Anterior cingulate cortex (tissue), 58 donors: ENCODE results near the gene GTF2H2C_2.
"Not testable (repeated sequence)": the region's sequence is repeated elsewhere in the genome, so short reads cannot be mapped to it uniquely, and the experiment has no call there.

Experiments used
- DNase-seq, 58 donors: peaks; one replicate each; lab custom pipeline; 2025; lab: John Stamatoyannopoulos, UW

The GTF2H2C_2 gene

GRCh38 chr5:70415117-70415516 is at the start of gene GTF2H2C_2:
TSS of gene GTF2H2C_2 (plus strand) at chr5:70415368.
- not testable (repeated sequence) for DNase-seq

- DNase-seq = not testable (repeated sequence)
Observed at GRCh38 chr5:70400984-70401686, 14.0 kb upstream of the GTF2H2C_2 start.

- DNase-seq = not testable (repeated sequence)
Observed at GRCh38 chr5:70421322-70421721, 6.2 kb downstream of the GTF2H2C_2 start.

- not testable (repeated sequence) for DNase-seq
Observed at GRCh38 chr5:70423215-70423614, 8.0 kb downstream of the GTF2H2C_2 start.

GRCh38 chr5:70438518-70438917 is 23.4 kb downstream of the GTF2H2C_2 start:
- not testable (repeated sequence) for DNase-seq

- DNase-seq = not testable (repeated sequence)
Observed at GRCh38 chr5:70449565-70449964, 34.4 kb downstream of the GTF2H2C_2 start.

GRCh38 chr5:70451249-70451984 is 36.2 kb downstream of the GTF2H2C_2 start:
- DNase-seq = not testable (repeated sequence)

- not testable (repeated sequence) for DNase-seq
Observed at GRCh38 chr5:70457093-70457492, 41.9 kb downstream of the GTF2H2C_2 start.

GRCh38 chr5:70459188-70459587 is 44.0 kb downstream of the GTF2H2C_2 start:
- not testable (repeated sequence) for DNase-seq

GRCh38 chr5:70461984-70462383 is 46.8 kb downstream of the GTF2H2C_2 start:
- DNase-seq = not testable (repeated sequence)

GRCh38 chr5:70464019-70464637 is 49.0 kb downstream of the GTF2H2C_2 start:
- not testable (repeated sequence) for DNase-seq

- not testable (repeated sequence) for DNase-seq
Observed at GRCh38 chr5:70469926-70470509, 54.9 kb downstream of the GTF2H2C_2 start.
